Caco-2 (cell line): Measurements from ENCODE around the gene WDR86. TPM values are rescaled to one million over a fixed set of nuclear protein-coding genes. Genes with fewer than 3 reads are reported as not detected.

Source experiments
- BruUV-seq: library from RNA; stranded (reverse); fragments of 400-500 nt; replicated peaks from 2 replicates; lab custom pipeline; 2021; lab: Mats Ljungman, UMichigan
- CTCF ChIA-PET: fragments of 300-600 bp; sonication (Branson Sonifier 250); formaldehyde crosslinking; loops from one replicate; lab custom pipeline; 2022; ENCODE audit warnings: antibody characterized with exemption; lab: Charles Lee
- POLR2A ChIA-PET: fragments of 300-600 bp; sonication (Branson Sonifier 250); formaldehyde crosslinking; loops from one replicate; lab custom pipeline; 2022; ENCODE audit warnings: antibody characterized with exemption; lab: Charles Lee
- DNase-seq, 2 experiments: peaks; one replicate each; pipeline versions ENCODE4 v3.0.0 to v3.0.0-alpha.2; 2020 to 2022
- H3K27me3 ChIP-seq: replicated peaks from 2 replicates; pipeline ENCODE4 v1.6.0; 2011; ENCODE audit warnings: low read length; ENCODE audit not compliant: control insufficient read depth, insufficient read depth
- H3K36me3 ChIP-seq: 2 replicates; pipeline ENCODE4 v1.5.1; 2011; ENCODE audit warnings: low read length; ENCODE audit not compliant: control insufficient read depth, insufficient read depth
- H3K4me1 ChIP-seq: fragments of 250-450 bp; sonication (Bioruptor Pico); 2 replicates; pipeline ENCODE4 v1.5.1; 2020; ENCODE audit warnings: mild to moderate bottlenecking
- H3K4me3 ChIP-seq: 2 replicates; pipeline ENCODE4 v1.5.1; 2011; ENCODE audit warnings: low read depth, mild to moderate bottlenecking, control low read depth, low read length
- H3K9me3 ChIP-seq: fragments of 250-450 bp; sonication (Bioruptor Pico); 2 replicates; pipeline ENCODE4 v1.5.1; 2020; ENCODE audit warnings: mild to moderate bottlenecking, moderate library complexity
- H3K27ac Mint-ChIP-seq: one replicate; pipeline ENCODE4 v1.8.0; 2022; ENCODE audit warnings: mixed read lengths; ENCODE audit not compliant: unreplicated experiment
- H3K27me3 Mint-ChIP-seq: one replicate; pipeline ENCODE4 v1.8.0; 2022; ENCODE audit warnings: mixed read lengths; ENCODE audit not compliant: insufficient read depth, unreplicated experiment
- H3K36me3 Mint-ChIP-seq: one replicate; pipeline ENCODE4 v1.8.0; 2022; ENCODE audit warnings: mild to moderate bottlenecking, mixed read lengths; ENCODE audit not compliant: insufficient read depth, unreplicated experiment
- H3K4me1 Mint-ChIP-seq: one replicate; pipeline ENCODE4 v1.8.0; 2022; ENCODE audit warnings: low read depth, mixed read lengths; ENCODE audit not compliant: unreplicated experiment
- H3K4me3 Mint-ChIP-seq: one replicate; pipeline ENCODE4 v1.8.0; 2022; ENCODE audit warnings: mild to moderate bottlenecking, moderate library complexity, mixed read lengths; ENCODE audit not compliant: unreplicated experiment
- H3K9me3 Mint-ChIP-seq: one replicate; pipeline ENCODE4 v1.8.0; 2022; ENCODE audit warnings: mixed read lengths; ENCODE audit not compliant: unreplicated experiment
- CTCF ChIP-seq, 2 experiments: fragments of 200-600 bp in 1 of 2; IDR thresholded peaks; 1 replicate in 1 of 2; 2 replicates in 1 of 2; pipeline versions ENCODE4 v1.5.1 to v1.8.0; 2011 to 2022; ENCODE audit warnings: antibody characterized with exemption in 1 of 2, control low read depth in 1 of 2, inconsistent platforms in 1 of 2, low read depth in 1 of 2, low read length in 1 of 2, mild to moderate bottlenecking in 1 of 2, moderate library complexity in 1 of 2; ENCODE audit not compliant: insufficient read depth in 1 of 2, severe bottlenecking in 1 of 2, unreplicated experiment in 1 of 2
- intact Hi-C: fragments of 100-400 bp; cut with micrococcal nuclease; formaldehyde crosslinking; loops from one replicate; pipeline ENCODE4 v1.10.0; 2022; ENCODE audit not compliant: unreplicated experiment
- total RNA-seq: library from RNA; stranded (reverse); gene quantifications from 2 replicates; pipeline ENCODE4 v1.2.3, GENCODE V29; 2022

WDR86 gene
- total RNA-seq, 1 experiment from 2014 or later, result 0.52 TPM

DNA sequence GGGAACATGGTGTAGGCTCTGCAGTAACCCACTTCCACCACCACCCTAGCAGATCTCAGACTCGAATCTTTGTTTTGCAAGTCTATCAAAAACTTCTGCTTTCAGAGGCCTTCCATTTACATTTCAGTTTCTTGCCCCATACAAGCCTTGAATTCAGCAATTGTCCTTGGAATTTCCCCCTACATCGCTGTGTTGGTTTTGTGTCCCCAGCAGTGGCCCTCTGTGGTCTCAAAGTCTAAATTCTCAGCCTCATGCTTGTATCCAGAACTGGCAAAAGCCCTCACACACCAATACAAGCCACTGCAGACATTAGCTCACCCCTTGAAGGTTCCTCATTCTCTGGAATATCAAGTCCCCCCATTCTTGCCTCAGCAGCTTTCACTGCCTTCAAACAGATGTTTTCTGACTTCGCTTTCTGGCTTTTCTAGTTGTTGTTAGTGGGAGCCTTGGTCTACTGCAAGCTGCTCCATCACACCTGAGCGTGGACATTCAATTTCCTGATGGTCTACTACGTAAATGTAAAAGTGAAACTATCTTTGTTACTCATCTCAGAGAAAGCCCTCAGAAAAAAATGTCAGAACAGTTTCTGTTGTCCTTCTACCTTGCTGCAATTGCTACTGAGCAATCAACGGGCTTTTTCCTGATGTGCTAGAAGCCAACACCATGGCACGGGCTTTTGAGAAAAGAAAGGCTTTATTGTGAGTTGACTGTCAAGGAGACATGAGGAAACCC lies 70.0 kb downstream of the WDR86 start:
- no peaks in the 10 kb centered on the region for H3K9me3 Mint-ChIP-seq
- no TSS peak for BruUV-seq
- no peaks in the 10 kb centered on the region for H3K27me3 Mint-ChIP-seq
- H3K4me3 ChIP-seq, result no peak overlapping the region
- no peak for TF ChIP-seq CTCF (IDR thresholded peaks at IDR 0.05; ENCODE audit: insufficient read depth in 1 of 2, low read depth in 1 of 2, low read length in 1 of 2, severe bottlenecking in 1 of 2, unreplicated experiment in 1 of 2)
- intact Hi-C loops, result no loop called here
- H3K36me3 ChIP-seq, result peaks cover 2% of the 10 kb centered on the region
- no peaks in the 10 kb centered on the region for H3K4me1 ChIP-seq
- H3K36me3 Mint-ChIP-seq, result peaks cover 9% of the 10 kb centered on the region
- H3K27me3 ChIP-seq, result no peaks in the 10 kb centered on the region; the same call in 1 of the 2 replicates
- ChIA-PET POLR2A (no interaction called here), CTCF (interaction anchor here (3.3 kb wide), 1 partner anchor 24 kb away, joined by 12 read pairs; no protein-coding TSS in a partner anchor)
- H3K9me3 ChIP-seq, result no peaks in the 10 kb centered on the region
- H3K4me1 Mint-ChIP-seq, result no peaks in the 10 kb centered on the region
- DNase-seq, result no peak
- no peak overlapping the region for H3K27ac Mint-ChIP-seq
- no peak overlapping the region for H3K4me3 Mint-ChIP-seq

DNA sequence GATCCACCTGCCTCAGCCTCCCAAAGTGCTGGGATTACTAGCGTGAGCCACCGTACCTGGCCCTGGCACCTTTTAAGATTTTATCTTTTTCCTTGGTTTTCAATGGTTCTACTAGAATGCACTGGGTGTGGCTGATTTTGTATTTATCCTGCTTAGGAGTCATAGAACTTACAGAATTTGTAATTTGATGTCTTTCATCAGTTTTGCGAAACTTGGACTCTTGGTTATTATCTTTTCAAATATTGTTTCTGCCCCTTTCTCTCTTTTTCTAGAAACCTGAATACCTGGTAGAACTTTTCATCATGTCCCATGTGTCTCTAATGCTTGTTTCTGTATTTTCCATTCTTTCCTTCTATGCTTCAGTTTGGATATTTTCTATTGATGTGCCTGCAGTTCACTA lies 71.0 kb downstream of the WDR86 start:
- Mint-ChIP-seq H3K4me3 (no peak overlapping the region), H3K36me3 (peaks cover 9% of the 10 kb centered on the region), H3K27me3 (no peaks in the 10 kb centered on the region), H3K9me3 (no peaks in the 10 kb centered on the region), H3K4me1 (no peaks in the 10 kb centered on the region), H3K27ac (no peak overlapping the region)
- peaks cover 2% of the 10 kb centered on the region for H3K36me3 ChIP-seq
- no TSS peak for BruUV-seq
- no peak for DNase-seq
- no peak overlapping the region for H3K4me3 ChIP-seq
- no peaks in the 10 kb centered on the region for H3K4me1 ChIP-seq
- ChIA-PET CTCF (no interaction called here), POLR2A (no interaction called here)
- H3K9me3 ChIP-seq, result no peaks in the 10 kb centered on the region
- no peaks in the 10 kb centered on the region; the same call in 1 of the 2 replicates for H3K27me3 ChIP-seq
- TF ChIP-seq CTCF (IDR thresholded peaks at IDR 0.05; ENCODE audit: insufficient read depth in 1 of 2, low read depth in 1 of 2, low read length in 1 of 2, severe bottlenecking in 1 of 2, unreplicated experiment in 1 of 2), result no peak
- intact Hi-C loops, result no loop called here

- ChIA-PET CTCF (interaction anchor here (1.0 kb wide), 1 partner anchor 13 kb away, joined by 4 read pairs; no protein-coding TSS in a partner anchor), POLR2A (no interaction called here)
Measured at GRCh38 chr7:151337346-151337745, 72.5 kb downstream of the WDR86 start.

More at GRCh38 chr7:151337346-151337745, 72.5 kb downstream of the WDR86 start:
- no peak overlapping the region for H3K4me3 ChIP-seq
- intact Hi-C loops, result no loop called here
- no peaks in the 10 kb centered on the region for H3K9me3 Mint-ChIP-seq
- peaks cover 9% of the 10 kb centered on the region for H3K36me3 Mint-ChIP-seq
- H3K27me3 ChIP-seq, result no peaks in the 10 kb centered on the region; the same call in 1 of the 2 replicates
- no peaks in the 10 kb centered on the region for H3K4me1 Mint-ChIP-seq
- no peak for DNase-seq
- H3K27ac Mint-ChIP-seq, result no peak overlapping the region
- no peak overlapping the region for H3K4me3 Mint-ChIP-seq
- no peaks in the 10 kb centered on the region for H3K36me3 ChIP-seq
- no peaks in the 10 kb centered on the region for H3K4me1 ChIP-seq
- H3K27me3 Mint-ChIP-seq, result no peaks in the 10 kb centered on the region
- TF ChIP-seq CTCF (IDR thresholded peaks at IDR 0.05; ENCODE audit: insufficient read depth in 1 of 2, low read depth in 1 of 2, low read length in 1 of 2, severe bottlenecking in 1 of 2, unreplicated experiment in 1 of 2), result no peak
- no peaks in the 10 kb centered on the region for H3K9me3 ChIP-seq
- BruUV-seq, result no TSS peak
